Parathyroid adenoma (tissue), 2 donors: ENCODE results near the gene RHEX.
"Not testable (repeated sequence)": the region's sequence is repeated elsewhere in the genome, so short reads cannot be mapped to it uniquely, and the experiment has no call there.

Experiments used
- H2AFZ ChIP-seq: fragments of 300-600 bp; sonication (generic); one replicate; pipeline ENCODE4 v1.7.0; 2017; ENCODE audit warnings: antibody characterized with exemption, mild to moderate bottlenecking
- H3K27ac ChIP-seq: fragments of 300-600 bp; sonication (generic); one replicate; pipeline ENCODE4 v1.7.0; 2017
- H3K27me3 ChIP-seq: fragments of 300-600 bp; sonication (generic); one replicate; pipeline ENCODE4 v1.7.0; 2017; ENCODE audit warnings: low read length; ENCODE audit not compliant: control insufficient read depth, insufficient read depth
- H3K36me3 ChIP-seq: fragments of 300-600 bp; sonication (generic); one replicate; pipeline ENCODE4 v1.7.0; 2017; ENCODE audit warnings: low read length; ENCODE audit not compliant: control insufficient read depth, insufficient read depth
- H3K4me1 ChIP-seq: fragments of 300-600 bp; sonication (generic); one replicate; pipeline ENCODE4 v1.7.0; 2017; ENCODE audit warnings: control low read depth
- H3K4me2 ChIP-seq: fragments of 300-600 bp; sonication (generic); one replicate; pipeline ENCODE4 v1.7.0; 2017; ENCODE audit warnings: low read length
- H3K4me3 ChIP-seq: fragments of 300-600 bp; sonication (generic); one replicate; pipeline ENCODE4 v1.7.0; 2017; ENCODE audit warnings: low read depth, low read length
- H3K79me2 ChIP-seq: fragments of 300-600 bp; sonication (generic); one replicate; pipeline ENCODE4 v1.7.0; 2017; ENCODE audit warnings: control low read depth
- H3K9ac ChIP-seq: fragments of 300-600 bp; sonication (generic); one replicate; pipeline ENCODE4 v1.7.0; 2017; ENCODE audit warnings: mild to moderate bottlenecking
- H3K9me3 ChIP-seq: fragments of 300-600 bp; sonication (generic); one replicate; pipeline ENCODE4 v1.7.0; 2017; ENCODE audit warnings: low read length; ENCODE audit not compliant: control insufficient read depth
- CTCF ChIP-seq: fragments of 300-600 bp; sonication (generic); IDR thresholded peaks from one replicate; pipeline ENCODE4 v1.7.0; 2017; ENCODE audit warnings: antibody characterized with exemption, mild to moderate bottlenecking
- donor health status: primary hyperparathyroidism.

RHEX gene

DNA sequence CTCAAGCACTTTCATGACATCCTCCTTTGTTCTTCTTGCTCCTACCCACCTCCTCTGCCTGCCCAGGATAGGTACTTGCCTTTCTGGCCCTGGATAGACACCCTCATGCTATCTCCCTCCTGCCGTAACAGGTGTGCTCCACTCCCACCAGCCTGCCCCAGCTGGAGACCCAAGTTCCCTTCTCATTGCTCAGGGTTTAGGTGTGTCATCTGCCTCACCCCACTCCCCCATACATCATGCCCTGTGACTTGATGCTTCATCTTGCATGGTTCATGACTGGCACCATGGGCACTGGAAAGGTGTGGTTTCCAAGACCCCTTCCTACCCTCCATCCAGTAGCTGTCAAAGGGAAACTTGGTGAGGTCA is 5.9 kb downstream of the RHEX start:
- H2AFZ ChIP-seq, result no peak overlapping the region
- no peak overlapping the region for H3K4me2 ChIP-seq
- TF ChIP-seq CTCF, result no peak
- H3K4me1 ChIP-seq, result no peaks in the 10 kb centered on the region
- no peak overlapping the region for H3K4me3 ChIP-seq
- no peaks in the 10 kb centered on the region for H3K27me3 ChIP-seq
- H3K79me2 ChIP-seq, result no peaks in the 10 kb centered on the region
- H3K36me3 ChIP-seq, result no peaks in the 10 kb centered on the region
- no peak overlapping the region for H3K9ac ChIP-seq
- no peak overlapping the region for H3K27ac ChIP-seq
- no peaks in the 10 kb centered on the region for H3K9me3 ChIP-seq

DNA sequence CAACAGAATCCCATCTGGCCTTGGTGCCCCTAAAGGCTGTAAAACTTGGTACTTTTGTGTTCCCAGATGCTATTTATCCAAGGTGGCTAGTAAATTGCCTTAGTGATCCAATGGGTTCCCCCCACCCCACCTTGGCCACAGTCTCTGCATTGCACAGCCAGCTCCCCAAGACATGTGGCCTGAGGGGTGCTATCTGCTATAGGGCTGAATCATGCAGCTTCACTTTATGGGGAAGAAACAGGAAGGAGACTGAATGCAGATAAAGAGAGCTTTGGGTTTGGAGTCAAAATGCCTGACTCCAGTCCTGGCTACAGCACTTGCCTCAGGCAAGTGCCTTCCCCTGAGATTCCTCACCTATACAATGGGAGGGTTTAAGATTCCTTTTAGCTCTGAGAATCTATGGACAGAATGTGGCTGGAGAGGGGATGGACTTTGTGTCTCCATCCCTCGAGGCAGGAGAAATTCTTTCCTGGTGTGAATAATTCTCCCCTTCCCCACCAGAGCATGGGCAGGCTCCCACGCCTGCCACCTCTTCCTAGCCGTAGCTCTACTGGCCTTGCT is 6.5 kb downstream of the RHEX start:
- no peak overlapping the region for H2AFZ ChIP-seq
- H3K79me2 ChIP-seq, result no peaks in the 10 kb centered on the region
- H3K4me1 ChIP-seq, result no peaks in the 10 kb centered on the region
- no peak for TF ChIP-seq CTCF
- no peak overlapping the region for H3K4me3 ChIP-seq
- no peaks in the 10 kb centered on the region for H3K36me3 ChIP-seq
- no peaks in the 10 kb centered on the region for H3K9me3 ChIP-seq
- no peak overlapping the region for H3K9ac ChIP-seq
- H3K4me2 ChIP-seq, result no peak overlapping the region
- H3K27ac ChIP-seq, result no peak overlapping the region
- H3K27me3 ChIP-seq, result no peaks in the 10 kb centered on the region

DNA sequence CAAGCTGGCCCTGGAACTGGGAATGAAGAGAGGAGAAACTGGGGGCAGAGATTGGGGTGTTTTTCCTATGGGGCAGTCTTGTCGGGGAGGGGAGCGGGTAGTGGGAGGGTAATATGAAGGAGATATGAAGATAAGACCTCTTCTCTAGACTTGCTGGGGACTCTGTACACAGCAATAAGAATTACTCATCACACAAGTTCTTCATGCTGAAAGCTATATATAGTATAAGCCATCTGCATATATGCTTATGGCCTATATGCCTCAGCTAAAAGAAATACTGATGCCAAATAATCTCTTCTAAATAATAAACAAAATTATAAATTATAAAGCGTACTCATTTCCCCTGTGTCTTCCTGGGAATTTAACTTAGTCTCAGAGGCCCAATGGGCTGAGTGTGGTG is 7.9 kb downstream of the RHEX start:
- Histone ChIP-seq H3K4me2 (no peak overlapping the region), H3K27me3 (no peaks in the 10 kb centered on the region), H3K4me1 (no peaks in the 10 kb centered on the region), H3K9ac (no peak overlapping the region), H3K79me2 (no peaks in the 10 kb centered on the region), H2AFZ (no peak overlapping the region), H3K27ac (no peak overlapping the region), H3K9me3 (no peaks in the 10 kb centered on the region), H3K36me3 (no peaks in the 10 kb centered on the region), H3K4me3 (no peak overlapping the region)
- no peak for TF ChIP-seq CTCF

- Histone ChIP-seq H3K9me3 (no peaks in the 10 kb centered on the region), H3K4me1 (no peaks in the 10 kb centered on the region), H3K4me3 (no peak overlapping the region), H2AFZ (no peak overlapping the region), H3K36me3 (no peaks in the 10 kb centered on the region), H3K27me3 (no peaks in the 10 kb centered on the region), H3K9ac (no peak overlapping the region), H3K27ac (no peak overlapping the region), H3K4me2 (no peak overlapping the region), H3K79me2 (no peaks in the 10 kb centered on the region)
- no peak for TF ChIP-seq CTCF
These were observed 9.5 kb downstream of the RHEX start for GRCh38 chr1:206062464-206062863.

DNA sequence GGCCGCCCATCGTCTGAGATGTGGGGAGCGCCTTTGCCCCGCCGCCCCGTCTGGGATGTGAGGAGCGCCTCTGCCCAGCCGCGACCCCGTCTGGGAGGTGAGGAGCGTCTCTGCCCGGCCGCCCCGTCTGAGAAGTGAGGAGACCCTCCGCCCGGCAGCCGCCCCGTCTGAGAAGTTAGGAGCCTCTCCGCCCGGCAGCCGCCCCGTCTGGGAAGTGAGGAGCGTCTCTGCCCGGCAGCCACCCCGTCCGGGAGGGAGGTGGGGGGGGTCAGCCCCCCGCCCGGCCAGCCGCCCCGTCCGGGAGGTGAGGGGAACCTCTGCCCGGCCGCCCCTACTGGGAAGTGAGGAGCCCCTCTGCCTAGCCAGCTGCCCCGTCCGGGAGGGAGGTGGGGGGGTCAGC is 11.0 kb downstream of the RHEX start:
- H3K4me3 ChIP-seq, H2AFZ ChIP-seq, H3K36me3 ChIP-seq, H3K79me2 ChIP-seq, H3K9me3 ChIP-seq, H3K4me2 ChIP-seq, H3K27me3 ChIP-seq, H3K4me1 ChIP-seq, H3K27ac ChIP-seq, H3K9ac ChIP-seq: not testable (repeated sequence)

DNA sequence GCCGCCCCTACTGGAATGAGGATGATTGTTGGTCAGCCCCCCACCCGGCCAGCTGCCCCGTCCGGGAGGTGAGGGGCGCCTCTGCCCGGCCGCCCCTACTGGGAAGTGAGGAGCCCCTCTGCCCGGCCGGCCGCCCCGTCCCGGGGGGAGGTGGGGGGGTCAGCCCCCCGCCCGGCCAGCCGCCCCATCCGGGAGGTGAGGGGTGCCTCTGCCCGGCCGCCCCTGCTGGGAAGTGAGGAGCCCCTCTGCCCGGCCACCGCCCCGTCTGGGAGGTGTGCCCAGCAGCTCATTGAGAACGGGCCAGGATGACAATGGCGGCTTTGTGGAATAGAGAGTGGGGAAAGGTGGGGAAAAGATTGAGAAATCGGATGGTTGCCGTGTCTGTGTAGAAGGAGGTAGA is 11.5 kb downstream of the RHEX start:
- H3K9ac ChIP-seq, H3K9me3 ChIP-seq, H3K4me3 ChIP-seq, H3K4me1 ChIP-seq, H3K27ac ChIP-seq, H2AFZ ChIP-seq, H3K27me3 ChIP-seq, H3K36me3 ChIP-seq, H3K79me2 ChIP-seq, H3K4me2 ChIP-seq: not testable (repeated sequence)
